ENCODE measurements around the gene ARID2. TPM values are rescaled to one million over a fixed set of nuclear protein-coding genes. Genes with fewer than 3 reads are reported as not detected.

ARID2 gene
- total and polyA plus RNA-seq, 2 of the 4 experiments (the other 2 are of a cell fraction) = 5.4 to 28.1 TPM

DNA sequence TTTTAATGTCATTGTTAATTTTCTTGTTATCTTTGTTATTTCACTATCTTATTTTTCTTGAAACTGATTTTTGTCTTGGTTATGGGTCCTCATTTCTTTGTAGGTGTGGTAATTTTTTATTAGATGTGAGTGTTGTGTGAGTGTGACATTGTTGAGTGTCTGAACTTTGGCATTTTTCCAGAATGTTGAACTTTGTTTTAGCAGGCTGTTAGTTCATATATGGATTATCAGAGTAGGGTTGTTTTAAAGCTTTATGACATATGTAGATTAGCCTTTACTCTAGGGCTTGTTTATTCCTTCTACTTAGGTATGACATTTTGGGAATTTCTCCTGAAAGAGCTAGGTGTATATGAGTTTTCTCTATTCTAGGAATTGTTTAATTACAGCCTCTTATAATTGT, 103.9 kb downstream of the ARID2 start:
- Histone ChIP-seq H3K36me3 (ENCODE audit: control insufficient read depth, insufficient read depth, low read length) (peaks cover 8% of the 10 kb centered on the region), H2BK120ac (ENCODE audit: low read depth, low read length) (no peak overlapping the region), H3K4me3 (ENCODE audit: insufficient read depth, low read depth, low read length) (no peak overlapping the region), H3K4ac (ENCODE audit: low read depth, low read length) (no peak overlapping the region), H2AK9ac (replicated peaks; ENCODE audit: low read depth, low read length, poor library complexity) (no peak overlapping the region), H4K5ac (ENCODE audit: low read depth, low read length) (no peak overlapping the region), H3K27me3 (ENCODE audit: control insufficient read depth, insufficient read depth, low read length) (no peaks in the 10 kb centered on the region), H4K8ac (ENCODE audit: low read depth in 2 of 2, low read length in 2 of 2) (no peak overlapping the region), H3K4me1 (ENCODE audit: control insufficient read depth, insufficient read depth, low read length) (no peaks in the 10 kb centered on the region), H3K4me2 (ENCODE audit: low read depth, low read length) (no peak overlapping the region), H2BK15ac (ENCODE audit: low read depth, low read length) (no peak overlapping the region), H4K91ac (ENCODE audit: insufficient read depth, low read depth, low read length) (no peak overlapping the region), H2BK5ac (ENCODE audit: low read depth, low read length, poor library complexity, severe bottlenecking) (no peak overlapping the region), H3K18ac (ENCODE audit: low read depth, low read length) (no peak overlapping the region), H3K79me1 (ENCODE audit: low read depth in 1 of 2, low read length in 2 of 2) (peaks cover 2 to 3% of the 10 kb centered on the region in 2 experiments; a peak in 1 of 4 replicates), H2BK20ac (ENCODE audit: low read depth, low read length) (no peak overlapping the region), H4K20me1 (ENCODE audit: insufficient read depth, low read length) (no peaks in the 10 kb centered on the region), H3K56ac (ENCODE audit: extremely low read depth, insufficient read depth, low read length) (no peak overlapping the region), H3K9me3 (ENCODE audit: control insufficient read depth, insufficient read depth, low read length) (no peaks in the 10 kb centered on the region), H3K14ac (replicated peaks; ENCODE audit: low read depth, low read length) (no peak overlapping the region), H2AFZ (replicated peaks; ENCODE audit: low read length, poor library complexity) (no peak overlapping the region), H3K9me1 (ENCODE audit: insufficient read depth, low read length) (no peaks in the 10 kb centered on the region; the same call in 1 of the 2 replicates), H3K27ac (ENCODE audit: insufficient read depth, low read length) (no peak overlapping the region), H3K23ac (ENCODE audit: low read depth, low read length) (no peak overlapping the region), H3K9ac (ENCODE audit: low read depth, low read length) (no peak overlapping the region), H2AK5ac (ENCODE audit: low read depth, low read length) (no peak overlapping the region)
- no peak for DNase-seq
- BruUV-seq (replicated peaks) = no TSS peak
- TF ChIP-seq MXI1 (IDR thresholded peaks at IDR 0.05; ENCODE audit: borderline replicate concordance, low read depth, low read length) = no peak
- TF ChIP-seq MAZ (IDR thresholded peaks at IDR 0.05; ENCODE audit: borderline replicate concordance, low read depth, low read length) = no peak
- TF ChIP-seq RCOR1 (IDR thresholded peaks at IDR 0.05; ENCODE audit: insufficient replicate concordance, low read length) = no peak
- POLR2A ChIA-PET (ENCODE audit: unreplicated experiment) = no interaction called here
- no peak for ATAC-seq (ENCODE audit: low read depth)
- dilution Hi-C loops (cut with HindIII; ENCODE audit: low sequenced_read_pairs, unreplicated experiment) (no loop called here), intact Hi-C loops (cut with micrococcal nuclease) (no loop called here), in situ Hi-C loops (cut with MboI; ENCODE audit: low sequenced_read_pairs) (no loop called here)
- CTCF ChIA-PET = no interaction called here
